ENCODE results near the gene FMO3. TPM values are rescaled to one million over a fixed set of nuclear protein-coding genes. Genes with fewer than 3 reads are reported as not detected.
A peak's percentile ranks its signal among the peaks of the same experiment; 100 is the strongest.

FMO3 gene
- 1.8 TPM for total RNA-seq
- long read RNA-seq, partial matches to known transcripts: 3 of 3 reads
- long read RNA-seq, other reads (novel, unspliced or antisense): 0 of 3 reads

DNA sequence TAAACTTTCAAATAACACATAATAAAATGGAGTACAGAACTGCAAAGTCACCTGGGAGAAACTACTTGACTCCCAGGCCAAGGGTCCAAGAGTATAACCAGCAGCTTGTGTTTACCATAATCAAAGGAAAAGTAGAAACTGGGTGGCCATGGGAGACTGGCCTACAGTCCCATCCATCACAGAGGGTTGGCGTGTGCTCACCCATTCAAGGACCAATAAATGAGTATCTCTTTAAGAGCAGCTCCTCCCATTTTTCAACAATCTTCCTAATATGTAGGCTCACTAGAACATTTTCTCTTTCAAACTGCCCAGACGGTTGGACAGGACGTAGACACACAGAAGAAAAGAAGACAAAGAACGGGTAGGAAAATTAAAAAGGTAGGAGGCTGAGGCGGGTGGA lies at the start of gene FMO3:
Gene FMO3 (plus strand): TSS at position 302 of the 400 bp plus-strand sequence. CDS start 1,754 bp downstream, outside the sequence.
- ATAC-seq (no peak), DNase-seq (no peak)
- intact Hi-C loops (cut with micrococcal nuclease): no loop called here

DNA sequence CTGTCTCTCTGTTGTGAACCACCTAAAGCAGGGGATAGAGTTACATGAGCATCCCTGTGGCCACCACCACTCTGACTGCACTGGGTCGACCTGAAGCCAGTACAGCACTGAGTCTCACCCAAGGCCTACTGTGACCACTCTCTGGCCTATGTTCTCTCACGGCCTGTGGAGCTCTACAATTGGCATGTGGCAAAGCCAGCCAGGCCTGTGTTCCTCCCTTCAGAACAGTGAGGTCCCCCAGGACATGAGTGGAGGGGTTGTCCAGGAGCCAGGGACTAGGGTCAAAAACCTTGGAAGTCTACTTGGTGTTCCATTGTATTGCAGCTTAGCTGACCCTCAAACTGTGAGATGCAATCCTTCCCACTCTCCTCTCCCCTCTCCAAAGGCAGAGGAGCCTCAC lies 42.7 kb upstream of the FMO3 start:
- no peak for ATAC-seq
- intact Hi-C loops (cut with micrococcal nuclease): no loop called here
- DNase-seq: no peak

DNA sequence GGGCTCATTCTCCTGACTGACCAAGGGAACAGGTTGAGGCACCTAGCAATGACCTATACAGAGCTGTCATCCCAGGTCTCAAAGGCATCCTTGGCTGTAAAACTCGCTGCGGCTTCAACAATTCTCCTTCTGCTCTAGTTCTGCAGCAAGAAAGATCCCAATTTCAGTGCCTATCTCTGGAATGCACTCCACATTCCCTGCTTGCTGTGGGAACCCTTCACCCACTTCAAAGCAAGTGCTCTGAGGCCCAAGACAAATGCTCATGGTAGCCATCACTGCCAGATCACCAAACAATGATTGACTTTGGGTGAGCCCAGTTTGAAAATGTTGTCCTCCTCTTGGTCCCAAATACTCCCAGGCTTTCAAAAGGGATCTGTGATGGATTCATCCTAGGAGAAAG lies 37.7 kb upstream of the FMO3 start:
- DNase-seq (no peak), ATAC-seq (no peak)
- intact Hi-C loops (cut with micrococcal nuclease): no loop called here

DNA sequence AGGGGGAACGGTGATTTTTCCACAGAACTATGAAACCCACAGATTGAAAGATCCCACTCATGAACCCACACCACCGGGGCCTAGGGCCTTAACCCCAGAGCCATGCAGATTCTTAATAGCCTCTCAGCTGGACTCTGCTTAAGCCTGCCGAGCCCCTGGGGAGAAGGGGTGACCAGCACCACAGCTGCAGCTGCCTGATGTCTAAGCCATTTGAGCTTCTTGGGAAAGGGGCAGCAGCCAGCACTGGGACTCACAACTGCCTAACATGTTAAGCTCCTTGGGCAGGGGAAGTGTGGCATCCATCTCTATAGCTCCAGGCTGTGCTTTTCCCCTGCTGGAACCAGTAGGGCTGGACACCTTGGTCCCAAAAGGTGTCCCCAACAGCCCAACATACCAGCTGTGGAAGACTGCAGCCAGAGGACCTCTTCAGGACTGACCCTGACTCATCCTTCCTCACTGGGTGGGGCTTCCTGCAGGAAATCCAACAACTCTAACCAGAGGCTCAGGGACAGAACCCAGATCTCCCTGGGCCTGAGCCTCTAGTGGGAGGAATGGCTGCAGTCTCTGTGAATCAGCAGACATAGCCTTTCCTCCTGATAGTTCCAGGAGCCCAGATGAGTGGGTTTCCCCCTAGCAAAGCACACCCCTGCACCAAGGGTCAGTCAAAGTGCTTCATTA lies 34.6 kb upstream of the FMO3 start:
- intact Hi-C loops (cut with micrococcal nuclease): no loop called here
- DNase-seq (no peak), ATAC-seq (no peak)

DNA sequence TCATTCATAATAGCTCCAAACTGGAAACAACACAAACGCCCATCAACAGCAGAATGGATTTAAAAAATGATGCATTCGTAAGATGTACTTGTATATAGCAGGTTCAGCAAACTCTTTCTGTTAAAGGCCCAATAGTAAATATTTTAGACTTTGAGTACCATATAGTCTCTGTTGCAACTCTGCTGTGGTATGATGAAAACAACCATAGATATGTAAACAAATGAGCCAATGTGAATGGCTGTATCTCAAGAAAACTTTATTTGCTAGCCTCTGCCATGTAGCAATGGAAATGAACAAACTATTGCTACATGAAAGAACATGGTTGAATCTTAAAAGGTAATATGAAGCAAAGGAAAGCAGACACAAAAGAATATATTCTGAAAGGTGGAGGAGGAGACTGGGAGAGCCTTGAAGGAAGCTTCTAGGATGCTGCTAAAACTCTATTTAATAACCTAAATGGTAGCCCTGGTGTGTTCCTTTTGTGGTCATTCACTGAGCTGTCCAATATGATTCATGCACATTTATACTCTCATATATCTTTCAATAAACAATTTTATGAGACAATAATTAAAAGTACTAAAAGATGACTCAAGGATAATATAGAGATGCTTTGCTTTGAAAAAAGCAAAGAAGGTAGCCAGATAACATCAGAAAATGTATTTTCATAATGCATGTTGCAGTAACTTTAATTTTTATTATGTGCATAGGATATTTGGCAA lies 29.1 kb upstream of the FMO3 start:
- intact Hi-C loops (cut with micrococcal nuclease): no loop called here
- DNase-seq (no peak), ATAC-seq (no peak)

DNA sequence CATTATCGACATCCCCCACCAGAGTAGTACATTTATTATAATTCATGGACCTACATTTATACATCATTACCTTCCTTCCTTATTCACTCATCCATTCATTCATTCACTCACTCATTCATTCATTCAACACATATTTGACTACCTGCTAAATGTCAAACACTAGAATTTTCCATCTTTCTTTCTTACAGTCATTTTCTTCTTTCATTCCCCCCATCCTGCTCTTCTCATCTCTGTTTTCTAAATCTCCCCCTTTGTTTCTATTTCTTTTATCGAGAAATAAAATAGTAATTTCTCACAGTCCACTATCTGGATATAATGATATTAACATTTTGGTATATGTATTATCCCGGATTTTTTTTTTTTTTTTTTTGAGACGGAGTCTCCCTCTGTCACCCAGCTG lies 27.8 kb upstream of the FMO3 start:
- ATAC-seq: no peak
- intact Hi-C loops (cut with micrococcal nuclease): no loop called here

DNA sequence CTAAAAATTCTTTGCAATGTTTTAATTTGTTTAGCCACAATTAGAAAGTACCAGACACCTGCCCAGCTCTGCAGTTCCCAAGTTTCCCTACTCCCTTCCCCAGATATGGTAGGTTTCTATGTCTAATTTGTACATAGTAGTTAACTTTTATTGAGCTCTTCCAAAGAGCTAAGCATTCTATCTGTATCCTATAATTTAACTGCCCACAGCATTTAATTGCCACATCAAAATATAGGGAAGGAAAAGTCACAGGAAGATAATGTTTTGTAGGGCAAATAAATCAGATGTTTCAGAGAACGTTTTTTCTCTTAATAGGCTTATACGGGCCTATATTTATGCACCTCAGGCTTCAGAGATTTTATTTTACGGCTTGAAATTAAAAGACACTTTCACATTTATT lies 15.7 kb upstream of the FMO3 start:
- ATAC-seq (no peak), DNase-seq (no peak)
- intact Hi-C loops (cut with micrococcal nuclease): no loop called here

More for the DNA sequence above, 27.8 kb upstream of the FMO3 start:
- DNase-seq: no peak

DNA sequence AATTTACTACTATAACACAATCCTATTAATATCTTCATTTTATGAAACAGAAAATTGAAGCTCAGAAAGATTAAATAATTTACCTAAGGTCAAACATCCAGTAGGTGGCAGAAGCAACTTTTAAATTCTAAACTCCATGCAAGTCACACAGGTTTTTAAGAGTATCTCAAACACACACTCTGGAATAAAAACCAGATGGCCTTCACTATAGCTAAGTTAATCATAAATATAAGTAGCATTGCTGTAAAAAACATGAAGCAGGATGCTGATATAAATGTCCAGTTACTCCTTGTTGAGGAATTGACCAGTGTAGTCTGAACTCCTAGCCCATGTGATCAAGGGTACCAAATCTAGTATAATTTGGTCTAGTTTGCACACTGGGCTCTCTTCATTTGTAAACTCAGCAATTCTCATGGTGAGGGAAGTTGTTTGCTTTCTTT lies 9.4 kb upstream of the FMO3 start:
- no peak for DNase-seq
- ATAC-seq: peak; percentile 53
- intact Hi-C loops (cut with micrococcal nuclease): loop anchor here (2.0 kb wide), 3 partner anchors 107 to 231 kb away; no protein-coding TSS in a partner anchor

DNA sequence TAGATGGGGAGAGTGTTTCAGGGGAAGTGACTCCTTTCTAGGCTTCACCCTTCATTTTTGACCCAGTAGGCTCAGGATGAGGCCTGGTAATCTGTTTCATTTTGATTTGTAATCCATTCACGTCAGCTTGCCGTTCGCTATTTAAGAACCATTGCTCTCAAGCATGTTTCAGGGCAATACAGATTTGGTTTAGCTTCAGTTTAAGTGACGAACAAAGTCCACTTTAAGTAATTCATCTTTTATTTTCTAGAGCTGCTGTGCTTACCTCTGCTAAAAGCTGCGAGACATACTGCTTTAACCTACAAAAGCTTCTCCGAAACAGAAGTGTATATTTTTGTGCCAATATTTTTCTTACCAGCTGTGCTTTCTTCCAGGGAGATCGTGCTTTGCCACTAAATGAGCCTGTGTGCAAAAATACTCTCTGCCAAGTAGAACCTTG lies 8.9 kb upstream of the FMO3 start:
- intact Hi-C loops (cut with micrococcal nuclease): loop anchor here (2.0 kb wide), 3 partner anchors 107 to 231 kb away; no protein-coding TSS in a partner anchor
- peak; percentile 10 for ATAC-seq
- no peak for DNase-seq

DNA sequence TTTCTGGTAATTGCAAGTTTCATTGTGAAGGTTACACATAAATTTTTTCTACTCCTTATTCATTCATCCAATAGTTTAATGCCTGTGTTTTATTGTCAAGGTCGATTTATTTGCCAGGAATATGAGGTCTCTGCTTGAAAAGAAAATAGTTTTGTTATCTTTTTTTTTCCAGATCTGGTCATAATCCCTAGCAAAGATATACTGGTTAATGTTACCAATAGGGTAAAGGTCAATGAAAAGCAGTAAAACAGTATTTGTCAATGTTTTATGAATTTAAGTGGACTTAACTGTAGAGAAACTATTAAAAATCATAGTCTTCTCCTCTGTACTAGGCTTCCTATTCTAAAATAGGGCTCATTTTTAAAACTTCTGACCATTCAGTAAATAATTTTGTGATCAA lies 8.1 kb upstream of the FMO3 start:
- ATAC-seq: no peak
- intact Hi-C loops (cut with micrococcal nuclease): no loop called here

DNA sequence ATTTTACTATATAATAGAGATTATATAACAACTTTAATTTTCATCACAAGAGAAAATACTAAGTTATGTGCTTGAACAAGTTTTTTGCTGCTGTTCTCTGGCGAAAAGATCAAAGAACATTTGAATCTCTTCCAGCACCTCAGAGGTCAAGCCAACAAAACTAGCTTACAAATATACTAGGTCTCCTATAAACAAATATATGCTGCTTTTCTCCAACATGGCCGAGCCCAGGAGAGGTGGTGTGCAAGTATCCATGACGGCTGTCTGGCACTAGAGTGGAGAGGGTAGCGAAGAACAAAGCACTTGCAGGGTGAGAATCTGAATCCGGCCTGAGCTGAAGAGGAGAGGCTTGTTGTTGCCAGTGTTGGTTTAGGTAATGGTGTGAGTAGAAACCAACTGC lies 7.5 kb upstream of the FMO3 start:
- intact Hi-C loops (cut with micrococcal nuclease): no loop called here

More for the DNA sequence above, 8.1 kb upstream of the FMO3 start:
- no peak for DNase-seq

DNA sequence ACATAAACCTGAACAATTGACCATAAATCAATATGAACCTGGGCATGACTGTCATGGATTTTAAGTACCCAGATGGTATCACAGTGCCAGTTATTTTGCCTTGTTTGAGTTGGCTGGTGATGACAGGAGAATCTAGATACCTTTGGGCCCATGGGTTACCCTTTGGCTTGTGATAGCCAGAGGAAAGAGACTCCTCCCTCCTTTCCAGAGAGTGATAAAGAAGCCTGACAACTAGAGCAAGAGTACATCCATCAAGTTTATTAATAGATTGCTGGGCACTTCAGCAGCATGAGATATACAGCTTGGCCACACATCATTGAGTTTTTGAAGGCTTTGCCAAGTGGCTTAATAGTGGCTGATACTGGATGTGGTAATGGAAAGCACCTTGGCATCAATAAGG lies 6.6 kb upstream of the FMO3 start:
- intact Hi-C loops (cut with micrococcal nuclease): no loop called here
- ATAC-seq (peak; percentile 92), DNase-seq (no peak)

More for the DNA sequence above, 7.5 kb upstream of the FMO3 start:
- DNase-seq (no peak), ATAC-seq (no peak)

DNA sequence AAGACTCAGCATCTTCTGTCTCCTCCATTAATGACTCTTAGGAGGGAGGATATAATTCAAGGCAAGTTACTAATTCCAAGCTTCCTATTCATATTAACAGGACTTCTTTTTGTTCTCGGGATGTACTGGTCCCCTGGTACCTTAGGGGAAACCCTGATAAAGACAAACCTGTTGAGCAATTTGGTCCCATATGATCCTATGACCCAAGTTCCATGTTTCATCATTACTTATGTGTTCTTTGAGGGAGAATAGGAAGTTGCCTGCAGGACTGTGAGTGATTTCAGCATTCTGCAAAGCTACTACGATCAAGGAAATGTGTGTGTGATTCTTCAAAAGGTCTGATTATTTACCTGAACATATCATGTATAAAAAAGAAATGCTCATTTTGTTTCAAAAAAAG lies 5.8 kb upstream of the FMO3 start:
- ATAC-seq: no peak
- DNase-seq: no peak
- intact Hi-C loops (cut with micrococcal nuclease): no loop called here

DNA sequence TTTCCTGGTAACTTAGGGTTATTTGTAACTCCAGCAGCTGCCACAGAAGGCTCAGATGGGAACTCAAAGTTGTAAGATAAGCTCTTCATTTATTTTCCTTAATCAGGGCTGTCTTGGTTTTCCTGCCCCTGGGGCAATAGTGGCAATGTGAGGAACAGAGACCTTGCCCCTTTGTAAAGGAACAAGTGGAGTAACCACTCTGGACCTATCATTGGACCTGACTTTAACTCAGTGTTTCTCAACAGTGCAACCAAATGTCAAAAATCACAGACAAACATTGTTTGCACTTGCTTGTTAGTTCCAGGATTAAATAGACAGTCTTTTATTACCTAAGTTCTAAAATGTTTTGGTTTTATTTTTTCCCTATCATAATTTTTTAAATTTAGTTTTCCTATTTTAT lies 2.8 kb upstream of the FMO3 start:
- no peak for ATAC-seq
- intact Hi-C loops (cut with micrococcal nuclease): no loop called here
- no peak for DNase-seq

DNA sequence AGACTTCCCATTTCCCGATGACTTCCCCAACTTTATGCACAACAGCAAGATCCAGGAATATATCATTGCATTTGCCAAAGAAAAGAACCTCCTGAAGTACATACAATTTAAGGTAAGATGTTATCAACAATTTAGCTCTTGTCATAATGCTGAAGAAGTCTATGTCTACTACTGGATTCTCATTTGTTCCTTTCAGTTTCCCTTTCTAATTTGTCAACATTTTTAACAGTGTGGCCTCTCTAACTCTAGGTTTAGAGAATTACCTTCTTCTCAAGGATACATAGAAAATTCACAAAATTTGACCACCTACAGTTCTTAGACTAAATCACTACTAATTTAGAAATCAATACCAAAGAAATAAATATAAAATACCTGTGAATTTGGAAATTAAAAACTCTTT lies 13.2 kb downstream of the FMO3 start:
- ATAC-seq: no peak
- no peak for DNase-seq
- intact Hi-C loops (cut with micrococcal nuclease): no loop called here

DNA sequence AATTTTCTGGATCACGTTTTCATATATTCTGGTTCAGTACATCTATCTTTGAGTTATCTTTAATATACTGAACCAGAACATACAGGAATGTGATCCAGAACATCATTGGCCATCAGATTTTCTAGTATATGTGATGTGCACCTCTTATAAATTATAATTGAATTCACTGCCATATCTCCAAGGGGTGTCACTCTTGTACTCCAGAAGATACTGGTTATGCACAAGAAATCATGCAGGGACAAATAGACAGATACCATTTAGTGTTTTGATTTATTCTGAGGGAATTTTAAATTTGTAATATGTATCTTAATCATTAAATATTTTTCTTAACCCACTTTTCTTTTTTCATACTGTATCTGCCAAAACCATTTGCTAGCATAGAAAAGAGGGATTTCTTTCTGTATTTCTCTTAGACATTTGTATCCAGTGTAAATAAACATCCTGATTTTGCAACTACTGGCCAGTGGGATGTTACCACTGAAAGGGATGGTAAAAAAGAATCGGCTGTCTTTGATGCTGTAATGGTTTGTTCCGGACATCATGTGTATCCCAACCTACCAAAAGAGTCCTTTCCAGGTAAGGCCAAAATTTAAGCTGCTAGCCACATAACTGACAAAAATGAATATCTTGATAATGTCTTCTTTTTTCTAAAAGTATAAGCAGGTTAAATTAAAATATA lies 16.7 kb downstream of the FMO3 start:
- intact Hi-C loops (cut with micrococcal nuclease): no loop called here
- DNase-seq (no peak), ATAC-seq (peak; percentile 50)

DNA sequence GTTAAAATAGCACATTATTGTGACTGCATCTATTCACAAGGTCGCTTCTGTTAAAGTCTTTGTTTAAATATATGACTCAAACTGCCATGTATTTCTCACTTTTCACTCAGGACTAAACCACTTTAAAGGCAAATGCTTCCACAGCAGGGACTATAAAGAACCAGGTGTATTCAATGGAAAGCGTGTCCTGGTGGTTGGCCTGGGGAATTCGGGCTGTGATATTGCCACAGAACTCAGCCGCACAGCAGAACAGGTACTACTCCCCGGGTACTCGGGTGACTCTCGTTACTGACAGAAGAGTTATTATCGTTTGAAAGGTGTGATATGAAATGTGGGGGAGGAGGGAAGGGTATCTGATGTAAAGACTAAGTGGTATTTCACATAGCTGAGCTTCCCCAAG lies 17.3 kb downstream of the FMO3 start:
- DNase-seq (no peak), ATAC-seq (no peak)
- intact Hi-C loops (cut with micrococcal nuclease): no loop called here

DNA sequence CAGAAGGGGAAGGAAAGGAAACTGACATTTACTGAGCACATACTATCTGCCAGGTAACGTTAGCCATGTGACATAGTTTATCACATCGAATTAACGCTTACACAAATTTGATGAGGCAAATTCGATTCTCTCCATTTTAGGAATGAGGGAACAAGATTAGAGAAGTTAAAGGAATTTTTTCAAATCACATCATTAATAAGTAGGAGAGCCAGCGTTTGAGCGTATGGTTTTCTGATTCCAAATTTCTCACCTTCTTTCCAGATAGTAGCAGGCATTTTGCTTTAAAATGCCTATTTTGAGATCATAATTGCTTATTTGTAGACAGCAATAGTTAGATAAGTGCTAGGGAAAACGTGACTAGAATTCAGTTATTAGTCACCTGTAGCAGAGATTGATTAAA lies 19.3 kb downstream of the FMO3 start:
- no peak for ATAC-seq
- no peak for DNase-seq
- intact Hi-C loops (cut with micrococcal nuclease): no loop called here

DNA sequence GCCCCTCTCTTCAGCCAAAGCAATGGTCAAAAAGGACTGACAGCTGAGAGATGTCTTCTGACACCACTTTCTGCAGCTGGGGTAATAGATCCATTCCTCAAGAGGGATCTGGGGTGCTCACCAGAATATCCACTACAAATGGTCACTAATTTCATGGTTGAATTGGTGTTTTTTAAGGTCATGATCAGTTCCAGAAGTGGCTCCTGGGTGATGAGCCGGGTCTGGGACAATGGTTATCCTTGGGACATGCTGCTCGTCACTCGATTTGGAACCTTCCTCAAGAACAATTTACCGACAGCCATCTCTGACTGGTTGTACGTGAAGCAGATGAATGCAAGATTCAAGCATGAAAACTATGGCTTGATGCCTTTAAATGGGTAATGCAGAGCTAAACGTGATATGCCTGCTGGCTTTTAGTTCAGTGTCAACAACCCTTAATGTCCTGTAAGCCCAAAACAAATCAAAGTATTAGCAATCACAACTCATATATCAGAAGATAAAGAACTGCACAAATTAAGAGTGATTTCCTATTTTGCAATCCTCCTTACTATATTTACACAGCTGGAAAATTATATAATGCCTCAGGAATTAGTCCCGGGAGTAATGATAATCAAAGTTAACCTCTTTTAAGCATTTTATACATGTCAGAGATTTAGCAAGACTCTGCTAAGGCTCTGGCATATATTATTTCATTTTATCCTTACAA lies 20.1 kb downstream of the FMO3 start:
- intact Hi-C loops (cut with micrococcal nuclease): no loop called here
- DNase-seq: no peak
- ATAC-seq: peak; percentile 68
